PC-9 (cell line): Measurements from ENCODE around the gene PA2G4. TPM values are rescaled to one million over a fixed set of nuclear protein-coding genes. Genes with fewer than 3 reads are reported as not detected.

ENCODE experiments used
- BruUV-seq: library from RNA; stranded (reverse); fragments of 400-500 nt; replicated peaks from 2 replicates; lab custom pipeline; 2021; lab: Mats Ljungman, UMichigan
- CTCF ChIA-PET: fragments of 300-600 bp; sonication (Branson Sonifier 250); formaldehyde crosslinking; loops from one replicate; lab custom pipeline; 2022; ENCODE audit warnings: antibody characterized with exemption; lab: Charles Lee
- POLR2A ChIA-PET: fragments of 300-600 bp; sonication (Branson Sonifier 250); formaldehyde crosslinking; loops from one replicate; lab custom pipeline; 2022; ENCODE audit warnings: antibody characterized with exemption; ENCODE audit not compliant: unreplicated experiment; lab: Charles Lee
- DNase-seq, 2 experiments: peaks; one replicate each; pipeline versions ENCODE4 v3.0.0 to v3.0.0-alpha.2; 2015 to 2022; ENCODE audit warnings: mixed read lengths in 1 of 2
- H2AFZ ChIP-seq: fragments of 200-600 bp; sonication (generic); 2 replicates; pipeline ENCODE4 v1.8.1; 2017; ENCODE audit warnings: antibody characterized with exemption
- H3F3A ChIP-seq: fragments of 200-600 bp; sonication (generic); 2 replicates; pipeline ENCODE4 v1.8.1; 2017; ENCODE audit warnings: antibody characterized with exemption, mild to moderate bottlenecking, low read depth; ENCODE audit not compliant: insufficient read depth
- H3K27ac ChIP-seq: fragments of 200-600 bp; sonication (generic); 2 replicates; pipeline ENCODE4 v1.6.1; 2016; ENCODE audit warnings: mixed run types
- H3K27me3 ChIP-seq: fragments of 200-600 bp; sonication (generic); 2 replicates; pipeline ENCODE4 v1.6.1; 2016; ENCODE audit warnings: low read depth, mixed run types; ENCODE audit not compliant: insufficient read depth
- H3K36me3 ChIP-seq: fragments of 200-600 bp; sonication (generic); 2 replicates; pipeline ENCODE4 v1.6.1; 2016; ENCODE audit warnings: low read depth, mixed run types
- H3K4me1 ChIP-seq: fragments of 200-600 bp; sonication (generic); replicated peaks from 2 replicates; pipeline ENCODE4 v1.6.1; 2016; ENCODE audit warnings: mixed run types; ENCODE audit not compliant: insufficient read depth
- H3K4me2 ChIP-seq: fragments of 200-600 bp; sonication (generic); 2 replicates; pipeline ENCODE4 v1.6.1; 2017; ENCODE audit warnings: mixed run types
- H3K4me3 ChIP-seq: fragments of 200-600 bp; sonication (generic); 2 replicates; pipeline ENCODE4 v1.6.1; 2016; ENCODE audit warnings: mixed run types
- H3K79me2 ChIP-seq: fragments of 200-600 bp; sonication (generic); 2 replicates; pipeline ENCODE4 v1.6.1; 2017; ENCODE audit warnings: low read depth, mixed run types
- H3K9me2 ChIP-seq: fragments of 200-600 bp; sonication (generic); 2 replicates; pipeline ENCODE4 v1.8.1; 2017; ENCODE audit warnings: mild to moderate bottlenecking; ENCODE audit not compliant: insufficient read depth
- H3K9me3 ChIP-seq: fragments of 200-600 bp; sonication (generic); 2 replicates; pipeline ENCODE4 v1.8.1; 2016; ENCODE audit warnings: low read depth; ENCODE audit not compliant: insufficient read depth
- H4K20me1 ChIP-seq: fragments of 200-600 bp; sonication (generic); 2 replicates; pipeline ENCODE4 v1.8.1; 2017; ENCODE audit not compliant: insufficient read depth
- EZH2 ChIP-seq: fragments of 200-600 bp; sonication (generic); IDR thresholded peaks from 2 replicates; pipeline ENCODE4 v1.8.0; 2017; ENCODE audit warnings: antibody characterized with exemption, low read depth
- intact Hi-C: fragments of 100-400 bp; cut with micrococcal nuclease; formaldehyde crosslinking; loops from one replicate; pipeline ENCODE4 v1.10.0; 2022; ENCODE audit not compliant: unreplicated experiment
- total RNA-seq: library from RNA; stranded (reverse); gene quantifications from 2 replicates; pipeline ENCODE4 v1.2.3, GENCODE V29; 2021
- TF ChIP-seq, protein P1 (sequence below): fragments of 200-600 bp; sonication (generic); conservative IDR thresholded peaks from 2 replicates; pipeline ENCODE4 v1.6.1; 2017; ENCODE audit warnings: mixed run types, antibody characterized with exemption, mild to moderate bottlenecking, moderate library complexity

Gene PA2G4
- total RNA-seq, 1 experiment from 2014 or later: 159 TPM

DNA sequence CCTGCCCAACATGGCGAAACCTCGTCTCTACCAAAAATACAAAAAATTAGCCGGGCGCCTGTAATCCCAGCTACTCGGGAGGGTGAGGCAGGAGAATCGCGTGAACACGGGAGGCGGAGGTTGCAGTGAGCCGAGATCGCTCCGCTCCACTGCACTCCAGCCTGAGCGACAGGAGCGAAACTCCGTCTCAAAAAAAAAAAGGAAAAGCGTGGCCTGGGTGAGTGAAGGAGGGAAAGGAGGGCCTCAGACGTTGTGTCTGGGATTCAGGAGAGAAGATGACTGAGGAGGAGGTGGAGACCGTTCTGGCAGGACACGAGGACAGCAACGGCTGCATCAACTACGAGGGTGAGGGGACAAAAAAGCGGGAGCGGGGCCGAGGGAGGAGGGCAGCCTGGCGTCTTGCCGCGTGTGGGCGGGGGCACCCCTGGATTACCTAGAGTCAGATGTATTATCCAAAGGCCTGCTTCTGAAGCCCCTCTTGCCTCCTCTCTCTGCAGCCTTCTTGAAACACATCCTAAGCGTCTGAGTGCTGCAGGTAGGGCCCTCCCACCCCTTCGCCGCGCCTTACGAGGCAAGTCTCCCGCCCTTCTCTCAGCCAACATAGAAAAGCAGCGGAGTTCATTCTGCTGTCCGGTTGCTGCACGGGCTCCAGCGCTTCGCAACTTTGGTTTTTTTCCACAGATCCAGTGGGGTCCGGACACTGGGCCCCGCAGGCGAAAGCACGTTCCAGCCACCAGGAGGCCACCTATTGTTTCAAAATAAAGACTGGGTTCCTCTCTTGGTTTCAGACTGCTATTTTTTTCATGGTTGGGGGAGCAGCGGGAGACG lies 53.1 kb downstream of the PA2G4 start:
- intact Hi-C loops: loop anchor here (5.0 kb wide), 1 partner anchor 40 kb away; the partner anchor contains the start of genes RPL41 and ZC3H10
- no peaks in the 10 kb centered on the region for H3K27me3 ChIP-seq
- TSS peak; percentile 9 for BruUV-seq
- H3K4me3 ChIP-seq: peak overlapping the region; percentile 51
- peak overlapping the region; percentile 50 for H3K27ac ChIP-seq
- H3K4me2 ChIP-seq: peak overlapping the region; percentile 78
- peaks cover 31% of the 10 kb centered on the region for H3K4me1 ChIP-seq
- H4K20me1 ChIP-seq: peaks cover 21% of the 10 kb centered on the region
- POLR2A ChIA-PET: interaction anchor here (1.3 kb wide), 1 partner anchor 29 kb away, joined by 4 read pairs; the partner anchor contains the start of gene ESYT1
- TF ChIP-seq EZH2: no peak
- TF ChIP-seq, protein P1, sequence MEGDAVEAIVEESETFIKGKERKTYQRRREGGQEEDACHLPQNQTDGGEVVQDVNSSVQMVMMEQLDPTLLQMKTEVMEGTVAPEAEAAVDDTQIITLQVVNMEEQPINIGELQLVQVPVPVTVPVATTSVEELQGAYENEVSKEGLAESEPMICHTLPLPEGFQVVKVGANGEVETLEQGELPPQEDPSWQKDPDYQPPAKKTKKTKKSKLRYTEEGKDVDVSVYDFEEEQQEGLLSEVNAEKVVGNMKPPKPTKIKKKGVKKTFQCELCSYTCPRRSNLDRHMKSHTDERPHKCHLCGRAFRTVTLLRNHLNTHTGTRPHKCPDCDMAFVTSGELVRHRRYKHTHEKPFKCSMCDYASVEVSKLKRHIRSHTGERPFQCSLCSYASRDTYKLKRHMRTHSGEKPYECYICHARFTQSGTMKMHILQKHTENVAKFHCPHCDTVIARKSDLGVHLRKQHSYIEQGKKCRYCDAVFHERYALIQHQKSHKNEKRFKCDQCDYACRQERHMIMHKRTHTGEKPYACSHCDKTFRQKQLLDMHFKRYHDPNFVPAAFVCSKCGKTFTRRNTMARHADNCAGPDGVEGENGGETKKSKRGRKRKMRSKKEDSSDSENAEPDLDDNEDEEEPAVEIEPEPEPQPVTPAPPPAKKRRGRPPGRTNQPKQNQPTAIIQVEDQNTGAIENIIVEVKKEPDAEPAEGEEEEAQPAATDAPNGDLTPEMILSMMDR: peak; percentile 82
- CTCF ChIA-PET: interaction anchor here (0.7 kb wide), 1 partner anchor 34 kb away, joined by 5 read pairs; no protein-coding TSS in a partner anchor
- peaks cover 29% of the 10 kb centered on the region for H3K36me3 ChIP-seq
- peaks cover 44% of the 10 kb centered on the region for H3K79me2 ChIP-seq
- peak; percentile 78 to 82 for DNase-seq
- 0 out of 2 replicates have a peak overlapping the region, but pooled peaks have one; percentile 67 for H2AFZ ChIP-seq
- peaks cover 44% of the 10 kb centered on the region for H3F3A ChIP-seq
- no peaks in the 10 kb centered on the region for H3K9me3 ChIP-seq
- no peaks in the 10 kb centered on the region for H3K9me2 ChIP-seq

DNA sequence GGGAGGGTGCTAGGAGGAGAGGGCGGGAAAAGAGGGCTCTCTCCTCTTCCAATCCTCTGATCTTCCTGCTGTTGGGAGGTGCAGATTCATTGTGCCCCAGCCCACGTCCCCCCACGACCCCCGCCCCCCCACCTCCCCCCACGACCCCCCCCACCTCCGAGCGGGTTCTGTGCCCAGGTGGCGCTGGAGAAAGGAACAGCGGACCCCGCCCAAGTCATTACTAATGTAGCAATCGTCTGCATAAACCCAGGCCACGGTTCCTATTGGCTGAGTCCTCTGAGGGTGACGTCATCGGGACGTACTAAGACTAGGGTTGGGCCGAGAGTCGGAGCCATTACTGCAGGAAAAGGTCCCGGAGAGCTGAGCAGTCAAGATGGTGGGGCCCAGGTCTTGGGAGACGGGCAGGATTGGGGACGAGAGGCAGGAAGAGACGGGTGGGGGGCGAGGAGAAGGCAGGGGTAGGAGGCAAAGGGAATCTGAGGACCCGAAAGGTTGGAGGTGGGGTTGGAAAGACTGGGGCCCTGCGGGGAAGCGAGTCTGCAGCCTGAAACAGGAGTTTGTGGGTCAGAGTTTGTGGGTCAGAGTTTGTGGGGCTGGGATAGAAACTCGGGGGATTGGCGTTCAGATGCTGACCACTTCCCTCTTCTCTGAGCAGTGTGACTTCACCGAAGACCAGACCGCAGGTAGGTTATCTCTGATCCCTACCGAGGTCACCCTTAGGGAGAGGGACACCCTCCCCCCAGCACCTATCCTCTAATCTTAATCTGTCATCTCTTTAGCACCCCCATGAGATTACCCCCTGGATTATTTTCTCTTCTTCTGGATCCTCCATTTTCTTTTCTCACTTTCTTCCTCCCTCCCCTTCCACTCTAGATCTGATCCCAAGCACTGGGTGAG lies 53.9 kb downstream of the PA2G4 start, which contains the start of gene MYL6:
Gene MYL6 (plus strand): TSS at position 331 of the 897 bp plus-strand sequence. CDS start 43 bp downstream, at position 374.
- peaks cover 38% of the 10 kb centered on the region for H3K79me2 ChIP-seq
- ChIA-PET CTCF (no interaction called here), POLR2A (interaction anchor here (0.6 to 1.6 kb wide), 5 partner anchors 23 to 588 kb away, joined by 3 to 13 read pairs (median 5); partner anchors contain the start of gene ESYT1)
- BruUV-seq: no TSS peak
- H3K36me3 ChIP-seq: peaks cover 36% of the 10 kb centered on the region
- peaks cover 53% of the 10 kb centered on the region for H3F3A ChIP-seq
- no peaks in the 10 kb centered on the region for H3K27me3 ChIP-seq
- H3K4me1 ChIP-seq: peaks cover 26% of the 10 kb centered on the region
- 0 out of 2 replicates have a peak within 1 kb of the TSS, but pooled peaks have one; percentile 67 for H2AFZ ChIP-seq
- TF ChIP-seq, protein P1: no peak
- TF ChIP-seq EZH2: no peak
- peak; percentile 89 to 93 for DNase-seq
- intact Hi-C loops: loop anchor here (5.0 kb wide), 1 partner anchor 41 kb away; the partner anchor contains the start of genes RPL41 and ZC3H10
- H3K27ac ChIP-seq: peak within 1 kb of the TSS; percentile 82
- peak within 1 kb of the TSS; percentile 89 for H3K4me2 ChIP-seq
- no peaks in the 10 kb centered on the region for H3K9me2 ChIP-seq
- H4K20me1 ChIP-seq: peaks cover 22% of the 10 kb centered on the region
- peak within 1 kb of the TSS; percentile 95 for H3K4me3 ChIP-seq
- H3K9me3 ChIP-seq: no peaks in the 10 kb centered on the region
